Transverse colon (tissue), 4 donors: ENCODE measurements around the gene CDK18. TPM values are rescaled to one million over a fixed set of nuclear protein-coding genes. Genes with fewer than 3 reads are reported as not detected.
A peak's percentile ranks its signal among the peaks of the same experiment; 100 is the strongest.
"Not testable (repeated sequence)": the region's sequence is repeated elsewhere in the genome, so short reads cannot be mapped to it uniquely, and the experiment has no call there.

Source experiments
- DNase-seq: peaks from one replicate; pipeline ENCODE4 v3.0.0-alpha.2; 2019
- H3K27ac ChIP-seq, 4 donors: fragments of 200-600 bp; sonication (generic); 2 replicates each; pipeline ENCODE4 v1.5.1; 2016 to 2018; ENCODE audit warnings: inconsistent platforms in 4 of 4
- H3K27me3 ChIP-seq: fragments of 200-600 bp; sonication (generic); 2 replicates; pipeline ENCODE4 v1.5.1; 2017; ENCODE audit warnings: inconsistent platforms
- H3K36me3 ChIP-seq, 4 donors: fragments of 200-600 bp; sonication (generic); 2 replicates each; pipeline ENCODE4 v1.5.1; 2017 to 2019; ENCODE audit warnings: inconsistent platforms in 4 of 4
- H3K4me1 ChIP-seq, 4 donors: fragments of 200-600 bp; sonication (generic); 2 replicates each; pipeline ENCODE4 v1.5.1; 2017 to 2020; ENCODE audit warnings: inconsistent platforms in 4 of 4
- H3K4me3 ChIP-seq, 4 donors: fragments of 200-600 bp; sonication (generic); 1 replicate in 1 of 4; 2 replicates in 3 of 4; pipeline versions ENCODE4 v1.5.1 to v1.6.1; 2017 to 2019; ENCODE audit warnings: inconsistent platforms in 4 of 4
- H3K9me3 ChIP-seq, 2 donors: fragments of 200-600 bp; sonication (generic); 2 replicates each; pipeline ENCODE4 v1.5.1; 2017 to 2019; ENCODE audit warnings: inconsistent platforms in 2 of 2
- CTCF ChIP-seq, 5 experiments: fragments of 200-600 bp in 3 of 5; fragments of 450-650 bp in 2 of 5; sonication (generic) in 3 of 5; IDR thresholded peaks; 1 replicate in 2 of 5; 2 replicates in 3 of 5; pipeline ENCODE4 v1.5.1; 2016 to 2017; ENCODE audit warnings: antibody characterized with exemption in 5 of 5, inconsistent platforms in 3 of 5, mild to moderate bottlenecking in 2 of 5, moderate library complexity in 1 of 5
- EP300 ChIP-seq: sonication (generic); formaldehyde crosslinking; IDR thresholded peaks from one replicate; pipeline ENCODE4 v1.6.1; 2017; ENCODE audit warnings: antibody characterized with exemption, low read depth
- POLR2A ChIP-seq: fragments of 450-650 bp; IDR thresholded peaks from one replicate; pipeline ENCODE4 v1.6.1; 2016; ENCODE audit warnings: antibody characterized with exemption, mild to moderate bottlenecking, moderate library complexity
- POLR2AphosphoS5 ChIP-seq, 3 donors: sonication (generic); formaldehyde crosslinking; IDR thresholded peaks; one replicate each; pipeline ENCODE4 v1.6.1; 2016; ENCODE audit warnings: antibody characterized with exemption in 3 of 3
- WGBS, 2 donors: methylation state at CpG; one replicate each; pipeline ENCODE4 v1.1.5; 2018; ENCODE audit warnings: low coverage in 1 of 2; 5-methylcytosine and 5-hydroxymethylcytosine counted together
- in situ Hi-C, 4 donors: fragments of 200-750 bp; cut with MboI; loops; one replicate each; pipeline versions ENCODE4 v1.15.0 to v1.15.1; 2017; ENCODE audit warnings: low sequenced_read_pairs in 3 of 4, low pct_ligation_motif_present in 1 of 4, low pct_unique_long_range_greater_than_20kb in 1 of 4
- intact Hi-C: fragments of 100-400 bp; cut with DNase I; formaldehyde crosslinking; loops from one replicate; pipeline ENCODE4 v1.15.1; 2023; ENCODE audit warnings: low total_unique reads
- total RNA-seq, 4 donors: library from RNA; depleted of rRNA; stranded (reverse); fragments of >200 nt; gene quantifications; one replicate each; pipeline ENCODE4 v1.1.0, GENCODE V29; 2016

CDK18 gene
- total RNA-seq, 4 donors from 2014 or later, result 28.8 to 112 (median 33.5) TPM

GRCh38 chr1:205477759-205478247 is 26.7 kb upstream of the CDK18 start:
- in situ Hi-C loops, result no loop called here
- Histone ChIP-seq H3K4me1 (peaks cover 0 to 12% (median 9%) of the 10 kb centered on the region in 4 donors), H3K9me3 (no peaks in the 10 kb centered on the region), H3K4me3 (no peak overlapping the region), H3K27me3 (peaks cover 26% of the 10 kb centered on the region), H3K36me3 (no peaks in the 10 kb centered on the region), H3K27ac (peak overlapping the region in 1 of 4 donors; percentile 49)
- intact Hi-C loops, result no loop called here
- 46 to 50% methylated on average over 1 to 12 of the region's 12 CpGs for WGBS, 2 donors
- peak; percentile 67 for DNase-seq
- TF ChIP-seq EP300, result no peak
- TF ChIP-seq POLR2AphosphoS5 (IDR thresholded peaks at IDR 0.05), result no peak
- TF ChIP-seq CTCF (IDR thresholded peaks at IDR 0.05), result no peak
- TF ChIP-seq POLR2A, result no peak

- H3K27ac ChIP-seq, H3K9me3 ChIP-seq, in situ Hi-C loops, DNase-seq, H3K4me3 ChIP-seq, intact Hi-C loops, H3K36me3 ChIP-seq: not testable (repeated sequence)
- peaks cover 29% of the 10 kb centered on the region for H3K27me3 ChIP-seq
- H3K4me1 ChIP-seq, result peaks cover 0 to 12% (median 9%) of the 10 kb centered on the region in 4 donors
- 90% methylated on average over 2 of the region's 2 CpGs; no CpG with 5 or more reads in 1 of the 2 donors for WGBS, 2 donors
Observed at GRCh38 chr1:205478985-205479384, 25.5 kb upstream of the CDK18 start.

DNA sequence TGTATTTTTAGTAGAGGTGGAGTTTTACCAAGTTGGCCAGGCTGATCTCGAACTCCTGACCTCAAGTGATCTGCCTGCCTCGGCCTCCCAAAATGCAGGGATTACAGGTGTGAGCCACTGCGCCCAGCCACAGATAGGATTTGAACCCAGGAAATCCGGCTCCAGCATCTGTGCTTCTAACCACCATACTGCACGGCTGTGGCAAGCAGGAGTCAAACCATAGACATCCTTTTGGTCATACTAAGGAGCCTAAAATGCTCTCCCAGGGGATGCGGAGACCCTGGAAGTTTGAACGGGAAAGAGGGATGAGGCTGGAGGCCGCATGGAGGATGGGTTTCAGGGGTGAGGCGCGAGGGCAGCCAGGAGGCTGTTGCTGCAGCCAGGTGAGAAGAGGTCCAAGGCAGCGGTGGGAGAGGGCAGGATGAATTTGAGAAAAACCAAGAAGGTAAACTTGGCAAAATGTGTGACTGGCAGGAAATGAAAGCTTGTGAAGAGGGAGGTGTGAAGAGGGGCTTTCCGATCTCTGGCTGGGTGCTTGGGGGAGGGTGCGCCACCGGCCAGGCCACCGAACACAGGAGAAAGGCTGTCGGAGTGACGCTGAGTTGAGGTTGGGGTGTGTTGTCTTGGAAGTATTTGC is 24.0 kb upstream of the CDK18 start:
- WGBS, 2 donors, result 73 to 74% methylated on average over 8 to 17 of the region's 17 CpGs
- in situ Hi-C loops (loop anchor here in 2 of 4 donors (10.0 kb wide), 2 partner anchors 86 to 146 kb away; no protein-coding TSS in a partner anchor), intact Hi-C loops (loop anchor here (5.0 kb wide), 1 partner anchor 83 kb away; no protein-coding TSS in a partner anchor)
- Histone ChIP-seq H3K27me3 (peaks cover 27% of the 10 kb centered on the region), H3K4me3 (no peak overlapping the region), H3K36me3 (no peaks in the 10 kb centered on the region), H3K9me3 (no peaks in the 10 kb centered on the region), H3K4me1 (peaks cover 0 to 15% (median 10%) of the 10 kb centered on the region in 4 donors), H3K27ac (no peak overlapping the region)
- TF ChIP-seq EP300, result no peak
- TF ChIP-seq CTCF (IDR thresholded peaks at IDR 0.05), result no peak
- no peak for TF ChIP-seq POLR2A
- no peak for TF ChIP-seq POLR2AphosphoS5 (IDR thresholded peaks at IDR 0.05)
- no peak for DNase-seq

DNA sequence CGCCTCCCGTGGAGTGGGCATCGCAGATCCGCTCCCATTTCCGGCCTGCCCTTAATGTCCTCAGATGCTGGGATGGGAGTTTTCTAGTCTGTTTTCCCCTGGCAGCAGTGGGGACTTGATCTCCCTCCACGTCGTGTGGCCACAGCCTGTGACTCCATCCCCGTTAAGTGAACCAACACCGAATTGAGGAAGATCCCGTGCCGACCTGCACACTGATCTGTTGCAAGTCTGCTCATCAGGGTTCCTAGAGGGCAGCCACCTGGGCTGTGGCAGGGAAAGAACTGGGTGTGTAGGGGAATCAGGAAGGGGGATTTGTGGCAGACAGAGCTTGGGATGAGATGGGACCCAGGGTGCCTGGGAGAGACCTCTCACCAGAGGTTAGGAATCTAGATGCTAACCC is 23.3 kb upstream of the CDK18 start:
- peaks cover 27% of the 10 kb centered on the region for H3K27me3 ChIP-seq
- intact Hi-C loops, result loop anchor here (5.0 kb wide), 1 partner anchor 84 kb away; no protein-coding TSS in a partner anchor

More for the DNA sequence above, 23.3 kb upstream of the CDK18 start:
- Histone ChIP-seq H3K36me3 (no peaks in the 10 kb centered on the region), H3K4me3 (no peak overlapping the region), H3K9me3 (no peaks in the 10 kb centered on the region), H3K27ac (no peak overlapping the region), H3K4me1 (peaks cover 0 to 15% (median 12%) of the 10 kb centered on the region in 4 donors)
- in situ Hi-C loops, result loop anchor here in 2 of 4 donors (10.0 kb wide), 2 partner anchors 86 to 146 kb away; no protein-coding TSS in a partner anchor
- 66% methylated on average over 11 of the region's 11 CpGs; no CpG with 5 or more reads in 1 of the 2 donors for WGBS, 2 donors
- TF ChIP-seq POLR2AphosphoS5 (IDR thresholded peaks at IDR 0.05) (no peak), EP300 (no peak), POLR2A (no peak), CTCF (IDR thresholded peaks at IDR 0.05) (no peak)
- no peak for DNase-seq
